Measurements from ENCODE around the gene SPANXN2.
"Not testable (repeated sequence)": the region's sequence is repeated elsewhere in the genome, so short reads cannot be mapped to it uniquely, and the experiment has no call there.

The SPANXN2 gene

GRCh38 chrX:143720652-143721051 lies at the start of gene SPANXN2:
SPANXN2 (minus strand) TSS chrX:143720752; CDS start chrX:143720668, 84 bp downstream.
- in situ Hi-C loops (cut with MboI; ENCODE audit: low pct_unique_long_range_greater_than_20kb, low sequenced_read_pairs, unreplicated experiment); DNase-seq (ENCODE audit: low spot score): not testable (repeated sequence)

- no peak for TF ChIP-seq CTCF (IDR thresholded peaks at IDR 0.05; ENCODE audit: extremely low read depth, insufficient read depth, missing control alignments)
- in situ Hi-C loops (cut with MboI; ENCODE audit: low pct_unique_long_range_greater_than_20kb, low sequenced_read_pairs, unreplicated experiment), result no loop called here
- no peak for DNase-seq (ENCODE audit: low spot score)
Observed at GRCh38 chrX:143768976-143769375, 48.4 kb upstream of the SPANXN2 start.

GRCh38 chrX:143767789-143768188 lies 47.2 kb upstream of the SPANXN2 start:
- DNase-seq (ENCODE audit: low spot score); in situ Hi-C loops (cut with MboI; ENCODE audit: low pct_unique_long_range_greater_than_20kb, low sequenced_read_pairs, unreplicated experiment): not testable (repeated sequence)

GRCh38 chrX:143757887-143758286 lies 37.3 kb upstream of the SPANXN2 start:
- in situ Hi-C loops (cut with MboI; ENCODE audit: low pct_unique_long_range_greater_than_20kb, low sequenced_read_pairs, unreplicated experiment), result no loop called here
- no peak for TF ChIP-seq CTCF (IDR thresholded peaks at IDR 0.05; ENCODE audit: extremely low read depth, insufficient read depth, missing control alignments)
- no peak for DNase-seq (ENCODE audit: low spot score)

GRCh38 chrX:143757375-143757774 lies 36.8 kb upstream of the SPANXN2 start:
- no peak for TF ChIP-seq CTCF (IDR thresholded peaks at IDR 0.05; ENCODE audit: extremely low read depth, insufficient read depth, missing control alignments)
- in situ Hi-C loops (cut with MboI; ENCODE audit: low pct_unique_long_range_greater_than_20kb, low sequenced_read_pairs, unreplicated experiment), result no loop called here
- no peak for DNase-seq (ENCODE audit: low spot score)

- DNase-seq (ENCODE audit: low spot score), result no peak
- no peak for TF ChIP-seq CTCF (IDR thresholded peaks at IDR 0.05; ENCODE audit: extremely low read depth, insufficient read depth, missing control alignments)
- in situ Hi-C loops (cut with MboI; ENCODE audit: low pct_unique_long_range_greater_than_20kb, low sequenced_read_pairs, unreplicated experiment), result no loop called here
Observed at GRCh38 chrX:143754183-143754582, 33.6 kb upstream of the SPANXN2 start.

GRCh38 chrX:143733866-143734265 lies 13.3 kb upstream of the SPANXN2 start:
- in situ Hi-C loops (cut with MboI; ENCODE audit: low pct_unique_long_range_greater_than_20kb, low sequenced_read_pairs, unreplicated experiment), result no loop called here
- no peak for DNase-seq (ENCODE audit: low spot score)
- no peak for TF ChIP-seq CTCF (IDR thresholded peaks at IDR 0.05; ENCODE audit: extremely low read depth, insufficient read depth, missing control alignments)

- no peak for DNase-seq (ENCODE audit: low spot score)
- no peak for TF ChIP-seq CTCF (IDR thresholded peaks at IDR 0.05; ENCODE audit: extremely low read depth, insufficient read depth, missing control alignments)
- in situ Hi-C loops (cut with MboI; ENCODE audit: low pct_unique_long_range_greater_than_20kb, low sequenced_read_pairs, unreplicated experiment), result no loop called here
Observed at GRCh38 chrX:143726296-143726695, 5.7 kb upstream of the SPANXN2 start.
